Astrocyte (in vitro differentiated cells and primary cell): ENCODE results near the gene RSAD1.

Experiments
- EZH2 ChIP-seq: IDR thresholded peaks from 2 replicates; pipeline ENCODE4 v1.6.1; 2012; ENCODE audit warnings: mild to moderate bottlenecking, low read length, inconsistent platforms; ENCODE audit not compliant: insufficient read depth
- TF ChIP-seq, protein P1 (sequence below): IDR thresholded peaks from 2 replicates; pipeline ENCODE4 v1.5.1; 2011; ENCODE audit warnings: low read depth, mild to moderate bottlenecking, inconsistent platforms, low read length, moderate library complexity; ENCODE audit not compliant: insufficient read depth

DNA sequence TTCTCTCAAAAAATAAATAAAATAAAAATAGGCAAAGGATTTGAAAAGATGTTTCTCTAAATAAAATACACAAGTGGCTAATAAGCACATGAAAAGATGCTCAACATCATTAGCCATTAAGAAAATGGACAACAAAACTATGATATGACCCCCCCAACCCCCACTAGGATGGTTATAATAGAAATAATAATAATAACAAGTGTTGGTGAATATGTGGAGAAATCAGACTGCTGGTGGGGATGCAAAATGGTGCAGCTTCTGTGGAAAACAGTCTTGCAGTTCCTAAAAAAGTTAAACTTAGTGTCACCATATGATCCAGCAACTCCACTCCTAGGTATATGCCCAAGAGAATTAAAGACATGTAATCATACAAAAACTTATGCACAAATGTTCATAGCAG, 20.6 kb downstream of the RSAD1 start:
- TF ChIP-seq, protein P1, sequence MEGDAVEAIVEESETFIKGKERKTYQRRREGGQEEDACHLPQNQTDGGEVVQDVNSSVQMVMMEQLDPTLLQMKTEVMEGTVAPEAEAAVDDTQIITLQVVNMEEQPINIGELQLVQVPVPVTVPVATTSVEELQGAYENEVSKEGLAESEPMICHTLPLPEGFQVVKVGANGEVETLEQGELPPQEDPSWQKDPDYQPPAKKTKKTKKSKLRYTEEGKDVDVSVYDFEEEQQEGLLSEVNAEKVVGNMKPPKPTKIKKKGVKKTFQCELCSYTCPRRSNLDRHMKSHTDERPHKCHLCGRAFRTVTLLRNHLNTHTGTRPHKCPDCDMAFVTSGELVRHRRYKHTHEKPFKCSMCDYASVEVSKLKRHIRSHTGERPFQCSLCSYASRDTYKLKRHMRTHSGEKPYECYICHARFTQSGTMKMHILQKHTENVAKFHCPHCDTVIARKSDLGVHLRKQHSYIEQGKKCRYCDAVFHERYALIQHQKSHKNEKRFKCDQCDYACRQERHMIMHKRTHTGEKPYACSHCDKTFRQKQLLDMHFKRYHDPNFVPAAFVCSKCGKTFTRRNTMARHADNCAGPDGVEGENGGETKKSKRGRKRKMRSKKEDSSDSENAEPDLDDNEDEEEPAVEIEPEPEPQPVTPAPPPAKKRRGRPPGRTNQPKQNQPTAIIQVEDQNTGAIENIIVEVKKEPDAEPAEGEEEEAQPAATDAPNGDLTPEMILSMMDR = no peak
- no peak for TF ChIP-seq EZH2
